WTC11 (cell line): ENCODE results near the gene CLBA1. TPM values are rescaled to one million over a fixed set of nuclear protein-coding genes. Genes with fewer than 3 reads are reported as not detected.
A peak's percentile ranks its signal among the peaks of the same experiment; 100 is the strongest.

Experiments
- ATAC-seq: fragments of 200-7000 bp; cut with Tn5 transposase; 2 replicates; pipeline ENCODE4 v1.10.0; 2021; ENCODE audit warnings: mild to moderate bottlenecking, moderate library complexity
- CTCF ChIA-PET: fragments of 300-600 bp; sonication (Branson Sonifier 250); formaldehyde crosslinking; loops from one replicate; lab custom pipeline; 2021; ENCODE audit warnings: antibody characterized with exemption; lab: Charles Lee
- POLR2A ChIA-PET: fragments of 350-600 bp; sonication (Branson Sonifier 250); formaldehyde crosslinking; loops from one replicate; lab custom pipeline; 2021; ENCODE audit warnings: antibody characterized with exemption; lab: Charles Lee
- DNase-seq: peaks from one replicate; pipeline ENCODE4 v3.0.0; 2021; ENCODE audit warnings: low spot score
- H3K27ac Mint-ChIP-seq: 2 replicates; pipeline ENCODE4 v1.8.0; 2021; ENCODE audit warnings: mixed read lengths
- H3K27me3 Mint-ChIP-seq: 2 replicates; pipeline ENCODE4 v1.8.0; 2021; ENCODE audit warnings: low read depth, mild to moderate bottlenecking, moderate library complexity, mixed read lengths
- H3K36me3 Mint-ChIP-seq: 2 replicates; pipeline ENCODE4 v1.8.0; 2021; ENCODE audit warnings: mixed read lengths
- H3K4me1 Mint-ChIP-seq: 2 replicates; pipeline ENCODE4 v1.8.0; 2022; ENCODE audit warnings: mixed read lengths
- H3K4me3 Mint-ChIP-seq: 2 replicates; pipeline ENCODE4 v1.8.0; 2021; ENCODE audit warnings: mild to moderate bottlenecking, moderate library complexity, mixed read lengths
- H3K9me3 Mint-ChIP-seq: 2 replicates; pipeline ENCODE4 v1.8.0; 2021; ENCODE audit warnings: mixed read lengths
- FOXP1 ChIP-seq: sonication (generic); formaldehyde crosslinking; IDR thresholded peaks from 2 replicates; pipeline ENCODE4 v1.8.0; 2022; ENCODE audit warnings: missing genetic modification reagents, mild to moderate bottlenecking, moderate library complexity, borderline replicate concordance
- HMGA2 ChIP-seq: fragments of 250-450 bp; sonication (Bioruptor Pico); IDR thresholded peaks from 2 replicates; pipeline ENCODE4 v1.4.0; 2021; ENCODE audit warnings: mild to moderate bottlenecking, moderate library complexity
- MLX ChIP-seq: sonication (generic); formaldehyde crosslinking; IDR thresholded peaks from 2 replicates; pipeline ENCODE4 v1.8.1; 2023; ENCODE audit warnings: mild to moderate bottlenecking, missing genetic modification reagents, moderate library complexity
- NFE2L1 ChIP-seq: sonication (generic); formaldehyde crosslinking; IDR thresholded peaks from 2 replicates; pipeline ENCODE4 v1.8.1; 2023; ENCODE audit warnings: missing genetic modification reagents
- PRRX2 ChIP-seq: fragments of 250-450 bp; sonication (Bioruptor Pico); IDR thresholded peaks from 2 replicates; pipeline ENCODE4 v1.8.0; 2021; ENCODE audit warnings: mild to moderate bottlenecking
- SMAD3 ChIP-seq: sonication (generic); formaldehyde crosslinking; IDR thresholded peaks from 2 replicates; pipeline ENCODE4 v1.8.0; 2022; ENCODE audit warnings: missing genetic modification reagents, mild to moderate bottlenecking, borderline replicate concordance
- SOX15 ChIP-seq: fragments of 250-450 bp; sonication (Bioruptor Pico); IDR thresholded peaks from 2 replicates; pipeline ENCODE4 v1.9.0; 2021; ENCODE audit warnings: mild to moderate bottlenecking
- SP1 ChIP-seq: sonication (generic); formaldehyde crosslinking; conservative IDR thresholded peaks from 2 replicates; pipeline ENCODE4 v1.8.1; 2022; ENCODE audit warnings: missing genetic modification reagents
- TCF7 ChIP-seq: sonication (generic); formaldehyde crosslinking; IDR thresholded peaks from 2 replicates; pipeline ENCODE4 v1.8.0; 2022; ENCODE audit warnings: mild to moderate bottlenecking, low read depth, missing genetic modification reagents, moderate library complexity
- ZNF219 ChIP-seq: sonication (generic); formaldehyde crosslinking; IDR thresholded peaks from 2 replicates; pipeline ENCODE4 v1.8.0; 2023; ENCODE audit warnings: missing genetic modification reagents, mild to moderate bottlenecking, borderline replicate concordance
- ZNF416 ChIP-seq: fragments of 250-450 bp; sonication (Bioruptor Pico); IDR thresholded peaks from 2 replicates; pipeline ENCODE4 v1.9.0; 2021; ENCODE audit warnings: mild to moderate bottlenecking, inconsistent platforms
- total RNA-seq: library from RNA; stranded (reverse); gene quantifications from 3 replicates; pipeline ENCODE4 v1.2.3, GENCODE V29; 2021
- TF ChIP-seq, protein P1 (sequence below): fragments of 250-450 bp; sonication (Bioruptor Pico); IDR thresholded peaks from 2 replicates; pipeline ENCODE4 v1.8.0; 2021; ENCODE audit warnings: mild to moderate bottlenecking
- TF ChIP-seq, protein P2 (sequence below): sonication (generic); formaldehyde crosslinking; IDR thresholded peaks from 2 replicates; pipeline ENCODE4 v1.8.1; 2023; ENCODE audit warnings: mild to moderate bottlenecking, missing genetic modification reagents, borderline replicate concordance
- TF ChIP-seq, protein P3 (sequence below): fragments of 250-450 bp; sonication (Bioruptor Pico); IDR thresholded peaks from 2 replicates; pipeline ENCODE4 v1.9.0; 2021; ENCODE audit warnings: moderate library complexity, mild to moderate bottlenecking, inconsistent platforms, borderline replicate concordance
- TF ChIP-seq, protein P4 (sequence below): sonication (generic); formaldehyde crosslinking; IDR thresholded peaks from 2 replicates; pipeline ENCODE4 v1.8.1; 2022; ENCODE audit warnings: mild to moderate bottlenecking, missing genetic modification reagents, moderate library complexity, borderline replicate concordance

The CLBA1 gene
- total RNA-seq, 1 experiment from 2014 or later: 3.8 TPM

DNA sequence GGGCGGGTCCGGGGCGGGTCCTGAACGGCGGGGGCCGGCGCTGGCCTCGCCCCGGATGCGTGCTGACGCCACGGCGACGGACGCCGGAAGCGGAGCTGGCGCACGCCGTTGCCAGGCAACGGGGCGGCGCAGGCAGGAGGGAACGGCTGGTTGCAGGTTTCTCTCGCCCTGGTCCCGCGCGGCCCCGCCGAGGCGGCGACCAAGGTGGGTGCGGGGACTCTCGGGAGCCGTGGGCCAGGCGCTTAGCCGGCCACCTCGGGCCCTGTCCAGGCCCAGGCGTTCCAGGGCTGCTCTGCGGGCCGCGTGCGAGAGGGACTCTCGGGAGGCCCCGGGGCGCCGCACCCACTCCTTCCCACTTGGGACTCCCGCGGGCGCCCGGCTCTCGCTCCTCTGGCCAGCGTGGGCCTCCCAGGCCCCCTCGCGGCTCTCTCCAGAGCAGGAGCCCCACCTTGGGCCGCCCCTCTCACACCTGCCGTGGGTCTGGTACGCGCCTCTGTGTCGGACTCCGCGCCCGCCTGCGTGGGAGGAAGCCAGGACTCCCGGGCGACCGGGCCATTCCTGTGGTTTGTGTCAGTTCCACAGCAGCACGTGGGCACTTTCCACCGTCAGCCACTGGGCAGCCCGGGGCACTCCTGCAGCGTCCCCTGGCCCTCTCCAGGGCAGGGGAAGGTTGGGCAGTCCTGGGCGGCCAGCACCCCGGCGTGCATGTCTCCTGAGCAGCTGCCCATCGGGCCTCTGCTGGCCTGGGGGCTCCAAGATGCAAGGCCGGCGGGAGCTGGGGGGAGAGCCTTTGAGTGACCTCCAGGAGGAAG lies at the start of gene CLBA1 (continued):
- TF ChIP-seq, protein P1, sequence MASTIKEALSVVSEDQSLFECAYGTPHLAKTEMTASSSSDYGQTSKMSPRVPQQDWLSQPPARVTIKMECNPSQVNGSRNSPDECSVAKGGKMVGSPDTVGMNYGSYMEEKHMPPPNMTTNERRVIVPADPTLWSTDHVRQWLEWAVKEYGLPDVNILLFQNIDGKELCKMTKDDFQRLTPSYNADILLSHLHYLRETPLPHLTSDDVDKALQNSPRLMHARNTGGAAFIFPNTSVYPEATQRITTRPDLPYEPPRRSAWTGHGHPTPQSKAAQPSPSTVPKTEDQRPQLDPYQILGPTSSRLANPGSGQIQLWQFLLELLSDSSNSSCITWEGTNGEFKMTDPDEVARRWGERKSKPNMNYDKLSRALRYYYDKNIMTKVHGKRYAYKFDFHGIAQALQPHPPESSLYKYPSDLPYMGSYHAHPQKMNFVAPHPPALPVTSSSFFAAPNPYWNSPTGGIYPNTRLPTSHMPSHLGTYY (CRISPR knock-in tag): no peak
- TF ChIP-seq NFE2L1 (0 out of 2 replicates have a peak, but pooled peaks have one; percentile 18), SP1 (CRISPR knock-in tag) (peak; percentile 88), ZNF416 (no peak), ZNF219 (CRISPR knock-in tag) (no peak), SOX15 (CRISPR knock-in tag) (no peak), FOXP1 (CRISPR knock-in tag) (no peak), SMAD3 (no peak), PRRX2 (CRISPR knock-in tag) (no peak)
- TF ChIP-seq, protein P2, sequence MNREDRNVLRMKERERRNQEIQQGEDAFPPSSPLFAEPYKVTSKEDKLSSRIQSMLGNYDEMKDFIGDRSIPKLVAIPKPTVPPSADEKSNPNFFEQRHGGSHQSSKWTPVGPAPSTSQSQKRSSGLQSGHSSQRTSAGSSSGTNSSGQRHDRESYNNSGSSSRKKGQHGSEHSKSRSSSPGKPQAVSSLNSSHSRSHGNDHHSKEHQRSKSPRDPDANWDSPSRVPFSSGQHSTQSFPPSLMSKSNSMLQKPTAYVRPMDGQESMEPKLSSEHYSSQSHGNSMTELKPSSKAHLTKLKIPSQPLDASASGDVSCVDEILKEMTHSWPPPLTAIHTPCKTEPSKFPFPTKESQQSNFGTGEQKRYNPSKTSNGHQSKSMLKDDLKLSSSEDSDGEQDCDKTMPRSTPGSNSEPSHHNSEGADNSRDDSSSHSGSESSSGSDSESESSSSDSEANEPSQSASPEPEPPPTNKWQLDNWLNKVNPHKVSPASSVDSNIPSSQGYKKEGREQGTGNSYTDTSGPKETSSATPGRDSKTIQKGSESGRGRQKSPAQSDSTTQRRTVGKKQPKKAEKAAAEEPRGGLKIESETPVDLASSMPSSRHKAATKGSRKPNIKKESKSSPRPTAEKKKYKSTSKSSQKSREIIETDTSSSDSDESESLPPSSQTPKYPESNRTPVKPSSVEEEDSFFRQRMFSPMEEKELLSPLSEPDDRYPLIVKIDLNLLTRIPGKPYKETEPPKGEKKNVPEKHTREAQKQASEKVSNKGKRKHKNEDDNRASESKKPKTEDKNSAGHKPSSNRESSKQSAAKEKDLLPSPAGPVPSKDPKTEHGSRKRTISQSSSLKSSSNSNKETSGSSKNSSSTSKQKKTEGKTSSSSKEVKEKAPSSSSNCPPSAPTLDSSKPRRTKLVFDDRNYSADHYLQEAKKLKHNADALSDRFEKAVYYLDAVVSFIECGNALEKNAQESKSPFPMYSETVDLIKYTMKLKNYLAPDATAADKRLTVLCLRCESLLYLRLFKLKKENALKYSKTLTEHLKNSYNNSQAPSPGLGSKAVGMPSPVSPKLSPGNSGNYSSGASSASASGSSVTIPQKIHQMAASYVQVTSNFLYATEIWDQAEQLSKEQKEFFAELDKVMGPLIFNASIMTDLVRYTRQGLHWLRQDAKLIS (CRISPR knock-in tag): no peak

GRCh38 chr14:104935955-104936354 lies 49.6 kb upstream of the CLBA1 start:
- Mint-ChIP-seq H3K27me3 (peaks cover 88% of the 10 kb centered on the region), H3K4me3 (no peak overlapping the region), H3K27ac (no peak overlapping the region), H3K36me3 (no peaks in the 10 kb centered on the region), H3K9me3 (0 out of 2 replicates have a peak, but pooled peaks cover 3% of the 10 kb centered on the region), H3K4me1 (no peaks in the 10 kb centered on the region)
- peak; percentile 7 for DNase-seq
- ChIA-PET CTCF (interaction anchor here (1.5 to 1.9 kb wide), 2 partner anchors 39 to 110 kb away, joined by 4 to 5 read pairs; no protein-coding TSS in a partner anchor), POLR2A (no interaction called here)
- ATAC-seq: no peak
- TF ChIP-seq MLX (CRISPR knock-in tag) (no peak), TCF7 (CRISPR knock-in tag) (no peak), HMGA2 (CRISPR knock-in tag) (no peak)
- TF ChIP-seq, protein P3, sequence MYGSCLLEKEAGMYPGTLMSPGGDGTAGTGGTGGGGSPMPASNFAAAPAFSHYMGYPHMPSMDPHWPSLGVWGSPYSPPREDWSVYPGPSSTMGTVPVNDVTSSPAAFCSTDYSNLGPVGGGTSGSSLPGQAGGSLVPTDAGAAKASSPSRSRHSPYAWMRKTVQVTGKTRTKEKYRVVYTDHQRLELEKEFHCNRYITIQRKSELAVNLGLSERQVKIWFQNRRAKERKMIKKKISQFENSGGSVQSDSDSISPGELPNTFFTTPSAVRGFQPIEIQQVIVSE (CRISPR knock-in tag): no peak
- TF ChIP-seq, protein P4, sequence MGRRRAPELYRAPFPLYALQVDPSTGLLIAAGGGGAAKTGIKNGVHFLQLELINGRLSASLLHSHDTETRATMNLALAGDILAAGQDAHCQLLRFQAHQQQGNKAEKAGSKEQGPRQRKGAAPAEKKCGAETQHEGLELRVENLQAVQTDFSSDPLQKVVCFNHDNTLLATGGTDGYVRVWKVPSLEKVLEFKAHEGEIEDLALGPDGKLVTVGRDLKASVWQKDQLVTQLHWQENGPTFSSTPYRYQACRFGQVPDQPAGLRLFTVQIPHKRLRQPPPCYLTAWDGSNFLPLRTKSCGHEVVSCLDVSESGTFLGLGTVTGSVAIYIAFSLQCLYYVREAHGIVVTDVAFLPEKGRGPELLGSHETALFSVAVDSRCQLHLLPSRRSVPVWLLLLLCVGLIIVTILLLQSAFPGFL (CRISPR knock-in tag): no peak
